HepG2 (cell line): Measurements from ENCODE around the gene SLC19A1. TPM values are rescaled to one million over a fixed set of nuclear protein-coding genes. Genes with fewer than 3 reads are reported as not detected.

Experiments
- FOXA3 ChIP-seq: IDR thresholded peaks from 2 replicates; pipeline ENCODE4 v1.6.1; 2016; ENCODE audit warnings: missing genetic modification reagents, missing compliant biosample characterization
- FOXK1 ChIP-seq: sonication (generic); formaldehyde crosslinking; IDR thresholded peaks from 2 replicates; pipeline ENCODE4 v1.4.0; 2020; ENCODE audit warnings: low read depth, missing genetic modification reagents, borderline replicate concordance
- GFI1 ChIP-seq: sonication (generic); formaldehyde crosslinking; IDR thresholded peaks from 2 replicates; pipeline ENCODE4 v1.5.0; 2020; ENCODE audit warnings: missing genetic modification reagents, mild to moderate bottlenecking, borderline replicate concordance
- HOXA3 ChIP-seq: sonication (generic); formaldehyde crosslinking; IDR thresholded peaks from 2 replicates; pipeline ENCODE4 v1.5.0; 2020; ENCODE audit warnings: missing genetic modification reagents
- HOXA5 ChIP-seq: sonication (generic); formaldehyde crosslinking; IDR thresholded peaks from 2 replicates; pipeline ENCODE4 v1.4.0; 2020; ENCODE audit warnings: missing genetic modification reagents
- HOXA7 ChIP-seq: sonication (generic); formaldehyde crosslinking; IDR thresholded peaks from 2 replicates; pipeline ENCODE4 v1.8.1; 2022; ENCODE audit warnings: mild to moderate bottlenecking, missing genetic modification reagents, moderate library complexity
- NCOA1 ChIP-seq: sonication (generic); formaldehyde crosslinking; IDR thresholded peaks from 2 replicates; pipeline ENCODE4 v1.9.0; 2021; ENCODE audit warnings: missing genetic modification reagents
- NFRKB ChIP-seq: fragments of 450-650 bp; IDR thresholded peaks from 2 replicates; pipeline ENCODE4 v1.6.1; 2017
- SMAD1 ChIP-seq: sonication (generic); formaldehyde crosslinking; IDR thresholded peaks from 2 replicates; pipeline ENCODE4 v1.4.0; 2020; ENCODE audit warnings: missing genetic modification reagents, low read depth, mild to moderate bottlenecking, borderline replicate concordance
- SMC3 ChIP-seq: IDR thresholded peaks from 2 replicates; pipeline ENCODE4 v1.6.1; 2011; ENCODE audit warnings: low read length, improper control_type of control experiment
- ZNF230 ChIP-seq: sonication (generic); formaldehyde crosslinking; IDR thresholded peaks from 2 replicates; pipeline ENCODE4 v1.4.0; 2020; ENCODE audit warnings: mild to moderate bottlenecking, missing genetic modification reagents
- ZNF598 ChIP-seq: sonication (generic); formaldehyde crosslinking; IDR thresholded peaks from 2 replicates; pipeline ENCODE4 v1.5.1; 2020; ENCODE audit warnings: mild to moderate bottlenecking, missing genetic modification reagents, borderline replicate concordance
- polyA plus RNA-seq, 8 experiments: library from polyadenylated mRNA; depleted of rRNA in 3 of 8; stranded (reverse) in 7 of 8; unstranded in 1 of 8; fragments of >200 nt; fragmentation: Illumina TruSeq in 4 of 8; extraction: Trizol in 4 of 8; gene quantifications; 2 replicates each; pipeline versions ENCODE4 v1.2.1 to v1.2.3, GENCODE V29; 2011 to 2016; ENCODE audit warnings: low read depth in 4 of 8, missing spikeins in 1 of 8, mixed read lengths in 1 of 8; ENCODE audit not compliant: insufficient read depth in 1 of 8
- total RNA-seq, 5 experiments: library from RNA; depleted of rRNA; stranded (reverse); fragments of >200 nt; fragmentation: Illumina TruSeq; extraction: Trizol; gene quantifications; 2 replicates each; pipeline ENCODE4 v1.2.3, GENCODE V29; 2016; ENCODE audit warnings: low read depth in 1 of 5
- TF ChIP-seq, protein P1 (sequence below): sonication (generic); formaldehyde crosslinking; IDR thresholded peaks from 2 replicates; pipeline ENCODE4 v1.4.0; 2020; ENCODE audit warnings: missing genetic modification reagents, mild to moderate bottlenecking, borderline replicate concordance
- TF ChIP-seq, protein P2 (sequence below): sonication (generic); formaldehyde crosslinking; IDR thresholded peaks from 2 replicates; pipeline ENCODE4 v1.5.0; 2020; ENCODE audit warnings: mild to moderate bottlenecking, missing genetic modification reagents
- TF ChIP-seq, protein P3 (sequence below): sonication (generic); formaldehyde crosslinking; conservative IDR thresholded peaks from 2 replicates; pipeline ENCODE4 v1.8.1; 2023; ENCODE audit warnings: missing genetic modification reagents
- TF ChIP-seq, protein P4 (sequence below): sonication (generic); formaldehyde crosslinking; IDR thresholded peaks from 2 replicates; pipeline ENCODE4 v1.4.0; 2020; ENCODE audit warnings: mild to moderate bottlenecking, missing genetic modification reagents

SLC19A1 gene
- total and polyA plus RNA-seq, 2 of the 13 experiments (the other 11 are each of a cell fraction or from before 2014, with no cell fraction given), result 21.8 to 23.0 TPM

GRCh38 chr21:45448810-45449657, 93.2 kb downstream of the SLC19A1 start (continued):
- TF ChIP-seq HOXA7 (CRISPR knock-in tag) (no peak), FOXK1 (peak; percentile 60; the same call in 1 of the 2 replicates), FOXA3 (CRISPR knock-in tag) (peak; percentile 70), HOXA3 (CRISPR knock-in tag) (peak; percentile 48), ZNF230 (0 out of 2 replicates have a peak, but pooled peaks have one; percentile 63), NCOA1 (CRISPR knock-in tag) (0 out of 2 replicates have a peak, but pooled peaks have one; percentile 43), HOXA5 (CRISPR knock-in tag) (no peak), SMAD1 (CRISPR knock-in tag) (peak; percentile 76; the same call in 1 of the 2 replicates), ZNF598 (peak; percentile 8; the same call in 1 of the 2 replicates), GFI1 (CRISPR knock-in tag) (0 out of 2 replicates have a peak, but pooled peaks have one; percentile 17), NFRKB (no peak), SMC3 (no peak)
- TF ChIP-seq, protein P1, sequence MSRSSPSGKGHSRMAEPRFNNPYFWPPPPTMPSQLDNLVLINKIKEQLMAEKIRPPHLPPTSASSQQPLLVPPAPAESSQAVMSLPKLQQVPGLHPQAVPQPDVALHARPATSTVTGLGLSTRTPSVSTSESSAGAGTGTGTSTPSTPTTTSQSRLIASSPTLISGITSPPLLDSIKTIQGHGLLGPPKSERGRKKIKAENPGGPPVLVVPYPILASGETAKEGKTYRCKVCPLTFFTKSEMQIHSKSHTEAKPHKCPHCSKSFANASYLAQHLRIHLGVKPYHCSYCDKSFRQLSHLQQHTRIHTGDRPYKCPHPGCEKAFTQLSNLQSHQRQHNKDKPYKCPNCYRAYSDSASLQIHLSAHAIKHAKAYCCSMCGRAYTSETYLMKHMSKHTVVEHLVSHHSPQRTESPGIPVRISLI (CRISPR knock-in tag), result peak; percentile 30; the same call in 1 of the 2 replicates
- TF ChIP-seq, protein P2, sequence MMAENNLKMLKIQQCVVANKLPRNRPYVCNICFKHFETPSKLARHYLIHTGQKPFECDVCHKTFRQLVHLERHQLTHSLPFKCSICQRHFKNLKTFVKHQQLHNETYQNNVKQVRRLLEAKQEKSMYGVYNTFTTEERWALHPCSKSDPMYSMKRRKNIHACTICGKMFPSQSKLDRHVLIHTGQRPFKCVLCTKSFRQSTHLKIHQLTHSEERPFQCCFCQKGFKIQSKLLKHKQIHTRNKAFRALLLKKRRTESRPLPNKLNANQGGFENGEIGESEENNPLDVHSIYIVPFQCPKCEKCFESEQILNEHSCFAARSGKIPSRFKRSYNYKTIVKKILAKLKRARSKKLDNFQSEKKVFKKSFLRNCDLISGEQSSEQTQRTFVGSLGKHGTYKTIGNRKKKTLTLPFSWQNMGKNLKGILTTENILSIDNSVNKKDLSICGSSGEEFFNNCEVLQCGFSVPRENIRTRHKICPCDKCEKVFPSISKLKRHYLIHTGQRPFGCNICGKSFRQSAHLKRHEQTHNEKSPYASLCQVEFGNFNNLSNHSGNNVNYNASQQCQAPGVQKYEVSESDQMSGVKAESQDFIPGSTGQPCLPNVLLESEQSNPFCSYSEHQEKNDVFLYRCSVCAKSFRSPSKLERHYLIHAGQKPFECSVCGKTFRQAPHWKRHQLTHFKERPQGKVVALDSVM, result peak; percentile 57
- TF ChIP-seq, protein P3, sequence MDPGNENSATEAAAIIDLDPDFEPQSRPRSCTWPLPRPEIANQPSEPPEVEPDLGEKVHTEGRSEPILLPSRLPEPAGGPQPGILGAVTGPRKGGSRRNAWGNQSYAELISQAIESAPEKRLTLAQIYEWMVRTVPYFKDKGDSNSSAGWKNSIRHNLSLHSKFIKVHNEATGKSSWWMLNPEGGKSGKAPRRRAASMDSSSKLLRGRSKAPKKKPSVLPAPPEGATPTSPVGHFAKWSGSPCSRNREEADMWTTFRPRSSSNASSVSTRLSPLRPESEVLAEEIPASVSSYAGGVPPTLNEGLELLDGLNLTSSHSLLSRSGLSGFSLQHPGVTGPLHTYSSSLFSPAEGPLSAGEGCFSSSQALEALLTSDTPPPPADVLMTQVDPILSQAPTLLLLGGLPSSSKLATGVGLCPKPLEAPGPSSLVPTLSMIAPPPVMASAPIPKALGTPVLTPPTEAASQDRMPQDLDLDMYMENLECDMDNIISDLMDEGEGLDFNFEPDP (CRISPR knock-in tag), result no peak
- TF ChIP-seq, protein P4, sequence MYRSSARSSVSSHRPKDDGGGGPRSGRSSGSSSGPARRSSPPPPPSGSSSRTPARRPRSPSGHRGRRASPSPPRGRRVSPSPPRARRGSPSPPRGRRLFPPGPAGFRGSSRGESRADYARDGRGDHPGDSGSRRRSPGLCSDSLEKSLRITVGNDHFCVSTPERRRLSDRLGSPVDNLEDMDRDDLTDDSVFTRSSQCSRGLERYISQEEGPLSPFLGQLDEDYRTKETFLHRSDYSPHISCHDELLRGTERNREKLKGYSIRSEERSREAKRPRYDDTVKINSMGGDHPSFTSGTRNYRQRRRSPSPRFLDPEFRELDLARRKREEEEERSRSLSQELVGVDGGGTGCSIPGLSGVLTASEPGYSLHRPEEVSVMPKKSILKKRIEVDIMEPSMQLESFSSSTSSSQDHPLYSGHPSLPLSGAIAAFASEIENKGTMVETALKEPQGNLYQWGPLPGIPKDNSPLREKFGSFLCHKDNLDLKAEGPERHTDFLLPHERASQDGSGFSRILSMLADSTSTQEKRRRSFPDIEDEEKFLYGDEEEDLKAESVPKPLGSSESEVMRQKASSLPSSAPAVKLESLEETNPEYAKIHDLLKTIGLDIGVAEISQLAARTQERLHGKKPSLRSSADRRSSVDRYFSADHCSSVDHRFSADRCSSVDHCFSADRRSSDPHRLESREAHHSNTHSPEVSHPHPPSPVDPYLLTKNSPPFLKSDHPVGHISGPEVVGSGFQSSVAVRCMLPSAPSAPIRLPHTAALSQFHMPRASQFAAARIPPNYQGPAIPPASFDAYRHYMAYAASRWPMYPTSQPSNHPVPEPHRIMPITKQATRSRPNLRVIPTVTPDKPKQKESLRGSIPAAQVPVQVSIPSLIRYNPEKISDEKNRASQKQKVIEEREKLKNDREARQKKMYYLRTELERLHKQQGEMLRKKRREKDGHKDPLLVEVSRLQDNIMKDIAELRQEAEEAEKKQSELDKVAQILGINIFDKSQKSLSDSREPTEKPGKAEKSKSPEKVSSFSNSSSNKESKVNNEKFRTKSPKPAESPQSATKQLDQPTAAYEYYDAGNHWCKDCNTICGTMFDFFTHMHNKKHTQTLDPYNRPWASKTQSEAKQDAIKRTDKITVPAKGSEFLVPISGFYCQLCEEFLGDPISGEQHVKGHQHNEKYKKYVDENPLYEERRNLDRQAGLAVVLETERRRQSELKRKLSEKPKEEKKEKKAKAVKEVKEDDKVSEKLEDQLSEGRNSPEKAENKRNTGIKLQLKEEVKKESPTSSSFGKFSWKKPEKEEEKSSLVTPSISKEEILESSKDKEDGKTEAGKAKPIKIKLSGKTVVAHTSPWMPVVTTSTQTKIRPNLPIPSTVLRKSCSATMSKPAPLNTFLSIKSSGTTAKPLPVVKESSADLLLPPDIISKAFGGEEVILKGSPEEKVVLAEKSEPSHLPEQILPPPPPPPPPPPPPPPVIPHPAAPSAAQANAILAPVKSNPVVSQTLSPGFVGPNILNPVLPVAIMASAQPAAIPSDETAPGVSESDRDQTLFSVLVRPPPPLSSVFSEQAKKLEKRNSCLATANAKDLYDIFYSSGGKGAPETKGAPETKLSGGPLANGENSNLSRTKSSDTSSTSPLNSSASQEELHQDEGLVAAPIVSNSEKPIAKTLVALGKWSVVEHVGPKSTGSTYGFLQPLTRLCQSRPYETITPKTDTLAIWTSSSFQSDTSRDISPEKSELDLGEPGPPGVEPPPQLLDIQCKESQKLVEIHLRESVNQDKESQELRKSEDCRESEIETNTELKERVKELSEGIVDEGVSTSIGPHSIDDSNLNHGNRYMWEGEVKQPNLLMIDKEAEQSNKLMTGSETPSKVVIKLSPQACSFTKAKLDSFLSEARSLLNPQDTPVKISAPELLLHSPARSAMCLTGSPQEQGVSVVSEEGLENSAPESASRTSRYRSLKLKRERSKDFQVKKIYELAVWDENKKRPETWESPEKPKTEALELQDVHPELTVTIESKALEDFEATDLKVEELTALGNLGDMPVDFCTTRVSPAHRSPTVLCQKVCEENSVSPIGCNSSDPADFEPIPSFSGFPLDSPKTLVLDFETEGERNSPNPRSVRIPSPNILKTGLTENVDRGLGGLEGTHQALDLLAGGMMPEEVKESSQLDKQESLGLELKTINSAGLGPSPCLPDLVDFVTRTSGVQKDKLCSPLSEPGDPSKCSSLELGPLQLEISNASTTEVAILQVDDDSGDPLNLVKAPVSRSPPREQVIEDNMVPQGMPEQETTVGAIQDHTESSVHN, result 0 out of 2 replicates have a peak, but pooled peaks have one; percentile 18
